Measurements from ENCODE around the gene JPH2.

JPH2 gene

DNA sequence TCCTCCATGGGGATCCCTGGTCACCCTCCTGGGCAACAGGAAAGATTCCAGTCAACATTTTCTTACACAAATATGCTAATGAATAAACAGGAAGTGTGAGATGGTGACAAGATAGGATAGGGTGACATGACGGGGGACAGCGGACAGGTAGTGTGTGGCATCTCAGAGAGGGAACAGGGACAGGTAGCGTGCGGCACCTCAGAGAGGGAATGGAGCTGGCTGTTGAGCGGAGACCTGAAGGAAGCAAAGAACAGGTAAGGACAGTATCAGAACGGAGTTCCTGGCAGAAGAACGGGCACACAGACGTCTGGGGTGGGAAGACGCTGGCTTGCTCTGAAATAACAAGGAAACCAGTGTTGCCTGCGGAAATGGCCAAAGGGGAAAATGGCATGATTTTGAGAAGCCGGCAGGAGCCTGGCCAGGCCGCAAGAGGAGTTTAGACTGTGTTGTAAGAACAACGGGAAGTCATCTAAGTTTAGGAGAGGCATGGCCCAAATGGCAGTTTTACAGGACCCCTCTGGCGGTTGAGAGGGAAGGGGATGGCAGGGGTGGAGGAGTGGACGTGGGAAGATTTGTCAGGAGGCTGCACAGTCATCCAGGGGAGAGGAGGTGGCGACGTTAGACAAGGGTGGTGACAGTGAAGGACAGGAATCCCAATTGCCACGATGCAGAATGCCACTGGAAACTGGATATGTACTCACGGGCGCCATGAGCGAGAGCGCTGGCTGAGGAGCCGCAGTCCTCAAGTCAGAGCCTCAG lies 111.6 kb downstream of the JPH2 start:
- DNase-seq (ENCODE audit: low spot score) = no peak

DNA sequence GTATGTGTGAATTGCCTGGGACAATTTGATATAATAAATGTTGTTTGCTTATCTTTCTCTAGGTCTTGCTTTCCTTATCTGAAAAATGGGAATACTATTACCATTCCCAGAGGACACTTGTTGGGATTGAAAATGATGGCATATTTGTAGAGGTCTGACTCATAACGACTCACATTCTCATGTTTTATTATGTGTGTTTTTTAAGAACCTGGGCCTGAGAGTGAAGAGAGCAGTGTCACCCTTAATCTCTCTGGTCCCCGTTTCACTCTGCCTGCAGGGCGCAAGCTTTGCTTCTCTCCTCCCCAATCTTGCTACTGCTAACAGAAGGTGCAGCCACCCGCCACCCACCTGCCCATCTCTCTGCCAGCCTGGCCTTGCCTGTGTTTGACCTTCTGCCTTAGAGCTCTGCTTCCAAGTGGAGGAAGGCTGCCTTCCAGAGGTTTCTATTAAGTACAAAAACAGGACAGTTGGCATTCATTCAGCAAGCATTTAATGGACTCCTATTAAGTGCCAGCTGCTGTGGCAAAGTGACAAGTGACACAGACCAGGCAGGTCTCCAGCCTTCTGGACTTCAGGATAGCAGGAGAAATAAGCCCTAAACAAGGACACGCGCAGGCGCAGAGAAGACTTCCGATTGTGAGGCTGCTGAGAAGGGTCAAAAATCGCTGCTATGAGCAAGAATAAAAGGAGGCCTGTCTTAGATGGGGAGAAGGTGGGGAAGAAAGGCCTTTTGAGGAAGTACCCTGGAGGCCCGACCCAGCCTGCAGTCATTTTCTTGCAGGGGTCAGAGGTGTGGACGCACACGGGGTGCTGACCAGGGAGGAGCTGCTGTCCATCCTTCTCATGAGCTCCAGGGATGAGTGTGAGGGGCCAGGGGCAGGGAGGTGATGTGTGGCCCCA lies 112.5 kb downstream of the JPH2 start:
- DNase-seq (ENCODE audit: low spot score) = no peak

DNA sequence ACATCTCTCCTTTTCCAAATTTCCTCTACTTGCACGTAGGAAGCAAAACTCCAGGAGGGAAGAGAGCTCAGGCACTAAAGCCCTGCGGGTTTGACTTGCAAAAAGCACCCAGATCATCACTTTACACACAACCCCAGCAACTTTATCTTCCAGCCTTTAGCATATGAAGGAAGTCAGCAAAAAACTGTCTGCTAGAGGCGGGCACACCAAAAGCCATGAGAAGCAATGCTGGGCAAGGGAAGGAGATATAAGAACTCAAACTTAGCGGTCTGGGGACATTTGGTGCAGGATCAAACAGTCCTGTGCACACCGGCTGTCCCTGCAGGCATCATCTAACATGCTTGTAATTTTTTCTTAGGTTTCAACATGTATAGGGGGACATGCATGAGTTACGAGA lies 113.3 kb downstream of the JPH2 start:
- no peak for DNase-seq (ENCODE audit: low spot score)

DNA sequence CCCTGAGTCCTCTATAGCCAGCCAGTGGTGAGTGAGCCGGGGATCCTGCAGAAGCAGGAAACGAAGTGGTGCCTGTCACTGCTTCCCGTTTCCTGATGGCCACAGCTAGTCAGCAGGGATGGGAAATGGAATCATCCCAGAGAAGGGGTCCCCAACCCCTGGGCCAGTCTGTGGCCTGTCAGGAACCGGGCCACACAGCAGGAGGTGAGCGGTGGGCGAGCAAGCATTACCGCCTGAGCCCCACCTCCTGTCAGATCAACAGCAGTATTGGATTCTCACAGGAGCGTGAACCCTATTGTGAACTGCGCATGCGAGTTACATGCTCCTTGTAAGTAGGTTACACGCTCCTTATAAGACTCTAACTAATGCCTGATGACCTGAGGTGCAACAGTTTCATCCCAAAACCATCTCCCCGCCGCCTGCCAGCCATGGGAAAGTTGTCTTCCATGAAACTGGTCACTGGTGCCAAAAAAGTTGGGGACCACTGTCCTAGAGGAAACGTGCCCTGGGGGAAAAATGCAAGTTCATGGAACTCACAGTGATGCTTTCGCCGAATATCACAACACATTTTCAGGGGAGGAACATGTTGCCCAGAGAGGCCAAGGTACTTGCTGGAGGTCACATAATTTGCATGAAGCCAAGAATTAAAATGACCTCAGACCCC lies 113.8 kb downstream of the JPH2 start:
- no peak for DNase-seq (ENCODE audit: low spot score)

DNA sequence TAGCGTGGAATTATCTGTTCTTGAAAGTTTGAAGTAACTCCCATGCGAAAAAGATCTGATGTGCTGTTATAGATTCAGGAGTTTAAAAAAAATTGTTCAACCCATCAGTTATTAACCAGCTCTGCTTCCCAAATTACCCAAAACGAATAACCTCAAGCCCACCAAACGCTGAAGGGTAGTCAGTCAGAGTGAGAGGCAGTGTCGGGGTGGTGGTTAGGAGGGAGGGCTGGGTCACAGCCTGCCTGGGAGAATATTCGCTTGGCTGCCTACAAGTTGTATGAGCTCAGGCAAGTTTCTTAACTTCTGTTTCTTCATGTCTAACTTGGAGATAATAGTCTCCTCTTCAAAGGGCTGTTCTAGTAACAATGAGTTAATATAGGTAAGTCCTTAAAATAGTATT lies 114.6 kb downstream of the JPH2 start:
- DNase-seq (ENCODE audit: low spot score) = no peak

DNA sequence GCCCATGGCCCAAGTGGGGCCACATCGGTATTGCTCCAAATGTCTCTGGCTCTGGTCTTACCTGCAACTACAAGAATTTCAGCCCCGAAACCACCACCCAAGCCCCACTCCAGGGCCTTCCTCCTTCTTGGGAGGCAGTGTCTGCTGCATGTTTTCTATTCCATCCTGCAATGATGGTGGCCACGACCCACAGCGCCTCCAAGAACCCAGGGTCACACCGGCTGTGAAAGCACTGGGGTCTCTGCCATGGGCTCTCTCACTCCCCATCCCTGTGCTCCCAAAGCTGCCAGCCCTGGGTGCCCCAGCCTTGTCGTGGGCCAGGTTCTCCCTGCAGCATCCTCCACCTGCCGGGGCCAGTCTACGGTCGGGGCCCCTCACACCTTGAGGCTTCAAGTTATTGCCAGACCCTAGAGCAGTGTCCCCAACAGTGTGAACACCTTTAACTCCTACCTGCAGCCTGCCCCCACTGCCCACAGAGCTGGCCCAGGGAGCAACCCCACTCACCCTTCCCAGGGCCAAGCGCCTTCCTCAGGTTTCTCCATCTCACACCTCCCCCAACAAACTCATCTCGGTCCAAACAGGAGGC lies 115.4 kb downstream of the JPH2 start:
- DNase-seq (ENCODE audit: low spot score) = no peak

DNA sequence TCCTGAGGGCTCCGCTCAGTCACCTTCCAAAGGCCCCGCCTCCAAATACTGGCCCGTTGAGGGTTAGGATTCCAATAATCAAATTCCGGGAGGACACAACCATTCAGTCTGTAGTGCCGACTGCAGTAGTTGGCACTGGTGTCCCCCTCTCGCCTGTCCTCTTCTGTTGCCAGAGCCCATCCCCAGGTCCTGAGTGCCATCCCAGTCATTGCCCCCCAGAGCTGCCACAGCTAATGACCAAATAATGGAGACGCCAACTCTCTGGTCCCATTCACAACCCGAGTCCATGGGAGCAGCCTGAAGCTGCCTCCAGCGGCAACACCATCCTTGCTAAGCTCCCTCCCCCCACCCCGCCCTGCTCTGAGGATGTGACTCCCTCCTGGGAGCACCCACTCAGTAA lies 115.9 kb downstream of the JPH2 start:
- no peak for DNase-seq (ENCODE audit: low spot score)

DNA sequence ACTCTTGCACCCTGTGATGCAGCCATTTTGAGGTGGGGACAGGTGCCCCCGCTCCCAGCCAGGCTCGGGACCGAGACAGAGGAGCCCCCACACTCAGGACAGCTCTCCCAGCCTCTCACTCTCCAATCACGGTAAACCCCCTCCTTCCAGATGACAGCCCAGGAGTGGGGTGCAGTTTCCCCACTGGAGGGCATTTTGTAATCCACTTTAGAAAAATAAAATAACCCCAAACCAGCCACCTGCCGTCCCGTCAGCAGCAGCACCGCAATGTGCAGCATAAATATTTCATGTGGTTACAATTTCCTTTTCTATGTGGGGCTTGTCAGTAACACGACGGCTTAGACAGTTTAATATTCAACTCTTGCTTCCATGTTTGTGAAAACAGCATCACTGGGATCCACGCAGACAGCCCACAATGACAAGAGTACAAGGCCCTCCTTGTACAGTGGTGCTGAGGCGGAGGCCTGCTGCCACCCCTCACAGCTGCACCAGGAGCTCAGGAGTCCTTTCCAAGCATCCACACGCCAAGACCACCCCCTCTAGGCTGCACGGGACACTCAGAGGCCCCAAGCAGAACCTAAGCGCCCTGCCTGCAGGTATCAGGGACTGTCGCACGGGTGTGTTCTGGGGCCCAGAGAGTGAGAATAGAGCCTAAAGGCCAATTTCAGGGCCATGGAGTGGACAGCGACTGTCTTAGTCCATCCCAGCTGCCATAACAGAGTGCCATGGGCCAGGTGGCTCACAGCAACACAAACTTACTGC lies 116.7 kb downstream of the JPH2 start:
- DNase-seq (ENCODE audit: low spot score) = no peak

DNA sequence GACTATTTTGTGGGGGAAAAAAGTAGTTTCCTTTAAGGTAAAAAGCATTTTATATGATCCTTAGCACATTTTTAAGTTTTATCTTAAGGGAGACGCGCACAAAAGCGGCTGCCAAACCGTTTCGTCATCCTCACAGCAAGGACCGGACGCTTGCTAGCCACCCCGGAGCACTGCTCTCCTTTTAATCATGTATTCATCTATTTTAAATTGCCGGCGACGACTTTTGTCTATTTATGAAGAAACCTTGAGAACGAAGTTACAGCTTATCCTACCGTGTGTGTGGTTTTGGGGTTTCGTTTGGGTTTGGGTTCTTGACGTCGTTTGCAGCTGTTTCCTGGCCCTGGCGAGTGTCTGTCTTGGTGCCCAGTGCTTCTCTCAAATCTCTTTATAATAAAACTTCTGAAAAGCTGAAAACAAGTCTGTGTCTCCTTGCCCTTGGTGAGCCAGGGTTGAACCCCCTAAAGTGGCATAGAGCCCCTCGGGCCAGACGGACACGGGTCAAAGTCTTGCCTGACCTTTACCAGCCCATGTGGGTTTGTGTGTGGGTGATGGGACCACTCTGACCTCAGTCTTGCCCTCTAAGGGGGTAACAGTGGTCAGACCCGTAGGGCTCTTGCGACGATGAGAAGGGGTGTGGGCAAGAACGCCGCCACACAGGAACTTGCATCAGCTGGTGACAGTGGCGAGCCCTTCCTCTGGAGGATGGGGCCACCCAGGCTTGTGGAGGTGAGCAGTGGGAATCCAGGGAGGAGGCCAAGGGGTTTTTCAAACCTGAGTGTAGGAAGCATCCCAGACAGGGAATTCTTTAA lies 117.6 kb downstream of the JPH2 start:
- DNase-seq (ENCODE audit: low spot score) = no peak

DNA sequence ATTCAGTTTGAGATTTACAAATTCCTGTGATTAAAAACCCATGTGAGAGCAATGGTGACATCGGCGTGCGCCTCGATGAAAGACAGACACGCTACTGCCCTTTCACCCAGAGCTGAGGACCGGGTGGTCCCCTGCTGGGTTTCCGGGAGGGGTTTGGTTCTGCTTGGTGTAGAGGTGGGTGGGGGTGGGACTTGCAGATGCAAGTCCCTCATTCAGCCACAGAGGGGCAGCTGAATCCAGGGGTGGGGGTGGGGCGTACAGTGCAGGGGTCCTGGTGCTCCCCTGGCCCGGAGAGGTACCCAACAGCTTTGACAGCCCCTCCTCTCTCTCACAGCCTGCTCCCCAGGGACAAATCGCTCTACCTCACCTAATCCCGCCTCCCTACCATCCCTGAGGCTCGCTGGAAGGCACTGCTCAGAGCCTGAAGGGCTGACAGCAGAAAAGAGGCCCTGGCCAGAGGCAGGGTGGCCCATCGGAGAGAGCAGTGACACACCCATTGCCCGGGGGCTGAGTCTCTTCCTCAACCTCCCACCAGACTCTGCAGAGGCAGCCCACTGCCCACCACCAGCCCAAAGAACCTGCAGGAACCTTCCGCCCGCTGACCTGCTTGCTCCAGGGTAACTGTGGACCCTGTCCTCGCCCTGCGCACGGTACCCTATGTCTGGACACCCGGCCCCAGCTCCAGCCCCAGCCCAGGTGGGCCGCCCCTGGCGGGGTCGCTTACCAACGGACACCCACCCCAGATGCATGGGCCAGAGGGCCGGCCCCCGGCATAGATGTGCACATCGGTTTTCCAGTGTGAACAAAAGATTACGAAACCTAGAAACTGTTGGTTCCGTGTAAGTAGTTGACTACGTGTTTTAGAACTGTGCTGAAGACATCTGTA lies 118.4 kb downstream of the JPH2 start:
- no peak for DNase-seq (ENCODE audit: low spot score)

DNA sequence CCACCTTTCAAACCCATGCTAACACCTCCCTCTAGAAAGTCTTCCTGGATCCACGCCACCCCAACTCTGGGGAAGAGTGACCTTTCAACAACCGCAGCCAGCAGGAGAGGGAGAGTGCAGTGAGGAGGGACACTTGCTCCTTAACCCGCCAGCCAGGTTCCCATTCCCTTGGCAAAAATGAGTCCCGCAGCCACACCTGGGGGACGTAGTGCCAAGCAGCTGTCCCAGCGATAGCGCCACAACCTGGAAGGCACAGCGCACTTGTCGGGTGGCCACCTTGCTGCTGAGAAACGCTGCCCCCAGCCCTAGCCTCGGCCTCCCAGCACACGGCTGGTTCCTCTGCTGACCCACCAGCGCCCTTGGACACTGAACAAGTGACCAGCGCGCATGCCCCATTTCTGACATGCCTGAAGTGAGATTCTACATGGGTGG lies 119.3 kb downstream of the JPH2 start:
- no peak for DNase-seq (ENCODE audit: low spot score)

DNA sequence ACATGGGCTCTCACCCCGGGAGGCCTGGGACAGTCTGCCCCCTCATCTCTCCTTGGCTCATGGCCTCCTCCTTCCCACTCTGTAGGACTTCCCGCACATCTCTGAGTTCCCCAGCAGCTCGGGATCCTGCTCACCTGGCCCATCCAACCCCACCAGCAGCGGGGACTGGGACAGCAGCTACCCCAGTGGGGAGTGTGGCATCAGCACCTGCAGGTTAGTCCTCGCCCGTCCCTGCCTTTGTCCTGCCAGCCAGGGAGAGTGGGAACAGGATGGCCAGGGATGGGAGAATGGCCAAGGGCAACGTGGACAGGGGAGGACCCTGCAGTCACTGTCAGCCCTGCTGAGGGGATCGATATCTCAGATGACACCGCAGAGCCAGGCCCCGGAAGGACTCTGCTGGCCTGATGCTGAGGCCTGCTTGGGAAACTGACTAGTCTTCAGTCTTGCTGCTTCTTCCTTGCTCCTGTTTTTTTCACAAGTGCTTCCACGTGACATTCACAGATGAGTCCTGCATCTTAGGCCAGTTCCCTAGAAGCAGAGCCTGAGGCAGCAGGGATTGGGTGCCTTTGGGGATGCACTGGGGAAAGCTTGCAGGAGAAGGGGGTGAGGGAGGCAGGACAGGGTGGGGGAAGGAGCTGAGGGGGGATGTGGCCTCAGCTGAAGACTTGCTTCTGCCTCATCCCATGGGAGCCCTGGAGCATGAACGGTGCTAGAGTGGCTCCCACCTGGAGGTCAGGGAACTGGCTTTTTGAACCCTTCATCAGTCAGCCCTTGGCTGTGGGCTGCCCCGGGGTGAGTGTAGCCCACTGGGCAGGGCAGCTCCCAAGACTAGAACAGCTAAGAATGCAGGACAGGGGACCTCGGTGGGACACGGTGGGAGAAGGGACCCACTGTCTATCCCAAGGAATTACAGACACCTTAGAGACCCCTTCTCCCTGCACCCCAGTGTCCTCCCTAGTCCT lies 120.1 kb downstream of the JPH2 start:
- DNase-seq (ENCODE audit: low spot score) = no peak

DNA sequence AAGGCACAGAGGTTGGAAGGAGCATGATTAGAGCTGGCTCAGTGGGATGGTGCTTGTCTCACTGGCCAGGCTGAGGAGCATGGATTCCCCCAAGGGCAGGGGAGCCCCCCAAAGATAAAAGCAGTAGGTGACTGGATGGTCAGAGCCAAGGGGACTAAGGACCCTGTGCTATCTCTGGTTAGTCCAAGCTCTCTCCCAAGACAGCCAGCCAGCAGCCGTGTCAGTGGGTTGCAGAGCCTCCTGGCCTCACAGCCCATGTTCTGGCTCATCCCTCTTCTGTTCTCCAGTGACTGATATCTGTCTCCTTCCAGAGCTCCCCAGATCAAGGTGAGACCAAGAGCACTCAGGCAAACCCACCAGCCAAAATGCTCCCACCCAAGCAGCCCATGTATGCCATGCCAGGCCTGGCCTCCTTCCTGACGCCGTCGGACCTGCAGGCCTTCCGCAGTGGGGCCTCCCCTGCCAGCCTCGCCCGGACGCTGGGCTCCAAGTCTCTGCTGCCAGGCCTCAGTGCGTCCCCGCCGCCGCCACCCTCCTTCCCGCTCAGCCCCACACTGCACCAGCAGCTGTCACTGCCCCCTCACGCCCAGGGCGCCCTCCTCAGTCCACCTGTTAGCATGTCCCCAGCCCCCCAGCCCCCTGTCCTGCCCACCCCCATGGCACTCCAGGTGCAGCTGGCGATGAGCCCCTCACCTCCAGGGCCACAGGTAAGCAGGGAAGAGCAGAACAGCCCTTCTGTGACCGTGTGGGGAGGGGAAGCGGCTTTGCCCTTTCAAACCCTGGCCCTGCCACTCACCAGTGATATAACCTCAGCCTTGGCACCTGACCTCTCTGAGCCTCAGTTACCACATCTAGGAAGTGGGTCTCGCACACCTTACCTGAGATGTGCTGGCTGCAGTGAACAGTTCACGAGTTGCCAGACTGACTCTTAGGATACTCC lies 121.3 kb downstream of the JPH2 start:
- DNase-seq (ENCODE audit: low spot score) = no peak

DNA sequence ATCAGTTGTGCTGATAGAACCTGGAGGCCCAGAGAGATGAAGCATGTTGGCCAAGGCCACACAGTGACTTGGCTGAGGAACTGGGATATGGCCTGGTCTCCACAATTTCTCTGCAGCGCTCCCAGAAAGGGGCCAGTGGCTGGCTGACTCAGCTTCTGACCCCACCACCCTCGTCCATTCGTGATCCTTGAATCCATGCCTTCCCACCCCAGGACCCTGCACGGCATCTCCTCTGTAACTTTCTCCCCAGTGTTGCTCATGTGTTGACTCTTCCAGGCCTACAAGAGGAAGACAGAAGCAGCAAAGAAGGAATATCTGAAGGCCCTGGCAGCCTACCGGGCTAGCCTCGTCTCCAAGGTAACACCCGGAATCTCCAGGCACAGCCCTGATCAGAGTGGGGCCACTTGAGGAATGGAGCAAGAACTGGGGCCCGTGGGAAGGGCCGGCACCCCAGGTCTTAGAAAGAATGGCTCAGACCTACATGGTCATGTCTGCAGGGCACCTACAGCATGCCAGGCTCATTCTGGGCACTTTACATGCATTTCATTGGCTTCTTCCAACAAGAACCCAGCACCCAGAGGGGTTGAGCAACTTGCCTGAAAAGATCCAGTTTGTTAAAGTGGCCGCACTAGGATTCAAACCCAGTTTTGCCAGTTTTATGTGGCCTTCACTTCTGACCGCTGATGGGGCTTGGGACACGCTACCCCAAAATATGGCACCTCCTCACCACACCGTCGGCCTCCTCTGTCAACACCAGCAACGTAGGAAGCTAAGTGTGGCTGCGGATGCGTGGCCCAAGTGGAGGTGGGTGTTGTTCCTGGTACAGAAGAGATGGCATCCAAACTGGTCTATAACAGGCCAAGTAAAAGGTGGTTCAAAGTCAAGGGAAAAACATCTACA lies 122.2 kb downstream of the JPH2 start:
- no peak for DNase-seq (ENCODE audit: low spot score)

All from hematopoietic multipotent progenitor cell treated with erythropoietin and hydrocortisone succinate and interleukin-3 and kit ligand, for 17 days (in vitro differentiated cells).